GM12873 (cell line): ENCODE measurements around the gene ZNF138.

Source experiments
- TF ChIP-seq, protein P1 (sequence below): IDR thresholded peaks from 2 replicates; pipeline ENCODE4 v1.5.1; 2012; ENCODE audit warnings: low read depth, mild to moderate bottlenecking, moderate library complexity, low read length, control low read depth; ENCODE audit not compliant: insufficient read depth; ENCODE audit errors: missing control alignments

The ZNF138 gene

DNA sequence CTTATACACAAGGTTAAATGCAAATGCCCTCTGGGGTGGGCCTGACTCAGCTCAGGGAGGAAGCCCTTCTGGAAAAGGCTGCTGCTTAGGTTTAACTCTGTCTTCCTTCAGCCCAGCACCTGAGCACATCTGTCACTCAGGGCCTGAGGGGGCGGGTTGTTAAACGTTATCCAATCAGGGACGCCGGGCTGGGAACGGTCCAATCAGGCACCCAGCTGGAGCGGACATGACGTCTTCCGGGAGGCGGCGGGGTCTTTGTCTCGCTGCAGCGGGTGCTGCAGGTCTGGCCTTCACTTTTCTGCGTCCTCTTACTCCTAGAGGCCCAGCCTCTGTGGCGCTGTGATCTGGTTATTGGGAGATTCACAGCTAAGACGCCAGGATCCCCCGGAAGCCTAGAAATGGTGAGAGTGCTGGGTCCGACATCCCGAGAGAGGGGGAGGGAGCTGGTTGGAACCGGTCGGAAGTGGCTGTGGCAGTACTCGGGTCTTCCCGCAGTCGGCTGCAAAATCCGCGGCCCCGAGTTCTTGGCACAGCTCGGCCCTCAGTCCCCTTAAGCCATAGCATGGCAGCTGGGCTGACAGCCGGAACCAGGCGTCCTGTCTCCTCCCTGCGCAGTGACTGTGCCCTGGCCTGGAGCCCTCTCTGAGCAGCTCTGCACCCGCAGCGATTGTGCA lies at the start of gene ZNF138:
Gene ZNF138 (plus strand): TSS at position 258 of the 674 bp plus-strand sequence. CDS start 141 bp downstream, at position 399.
- TF ChIP-seq, protein P1, sequence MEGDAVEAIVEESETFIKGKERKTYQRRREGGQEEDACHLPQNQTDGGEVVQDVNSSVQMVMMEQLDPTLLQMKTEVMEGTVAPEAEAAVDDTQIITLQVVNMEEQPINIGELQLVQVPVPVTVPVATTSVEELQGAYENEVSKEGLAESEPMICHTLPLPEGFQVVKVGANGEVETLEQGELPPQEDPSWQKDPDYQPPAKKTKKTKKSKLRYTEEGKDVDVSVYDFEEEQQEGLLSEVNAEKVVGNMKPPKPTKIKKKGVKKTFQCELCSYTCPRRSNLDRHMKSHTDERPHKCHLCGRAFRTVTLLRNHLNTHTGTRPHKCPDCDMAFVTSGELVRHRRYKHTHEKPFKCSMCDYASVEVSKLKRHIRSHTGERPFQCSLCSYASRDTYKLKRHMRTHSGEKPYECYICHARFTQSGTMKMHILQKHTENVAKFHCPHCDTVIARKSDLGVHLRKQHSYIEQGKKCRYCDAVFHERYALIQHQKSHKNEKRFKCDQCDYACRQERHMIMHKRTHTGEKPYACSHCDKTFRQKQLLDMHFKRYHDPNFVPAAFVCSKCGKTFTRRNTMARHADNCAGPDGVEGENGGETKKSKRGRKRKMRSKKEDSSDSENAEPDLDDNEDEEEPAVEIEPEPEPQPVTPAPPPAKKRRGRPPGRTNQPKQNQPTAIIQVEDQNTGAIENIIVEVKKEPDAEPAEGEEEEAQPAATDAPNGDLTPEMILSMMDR = no peak

GRCh38 chr7:64744680-64745079 lies 49.5 kb upstream of the ZNF138 start:
- TF ChIP-seq, protein P1 = no peak

DNA sequence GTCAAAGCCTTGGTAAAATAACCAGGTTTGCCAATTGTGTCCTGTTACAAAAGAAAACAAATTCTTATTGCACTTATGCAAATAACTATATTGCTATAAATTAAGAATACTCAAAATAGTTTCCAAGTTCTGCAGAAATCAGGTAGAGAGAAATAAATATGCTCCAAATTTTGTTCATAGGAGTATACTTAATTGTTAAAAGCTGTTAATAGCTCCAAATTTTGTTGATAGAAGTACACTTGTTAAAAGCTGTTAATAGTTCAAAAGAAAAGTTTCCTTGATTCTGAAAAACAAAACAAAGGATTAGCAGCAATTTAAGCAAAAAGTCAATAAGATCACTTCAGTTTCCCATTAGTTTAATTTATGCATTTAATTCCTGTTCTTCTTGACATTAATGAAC lies 46.4 kb upstream of the ZNF138 start:
- TF ChIP-seq, protein P1 = no peak

DNA sequence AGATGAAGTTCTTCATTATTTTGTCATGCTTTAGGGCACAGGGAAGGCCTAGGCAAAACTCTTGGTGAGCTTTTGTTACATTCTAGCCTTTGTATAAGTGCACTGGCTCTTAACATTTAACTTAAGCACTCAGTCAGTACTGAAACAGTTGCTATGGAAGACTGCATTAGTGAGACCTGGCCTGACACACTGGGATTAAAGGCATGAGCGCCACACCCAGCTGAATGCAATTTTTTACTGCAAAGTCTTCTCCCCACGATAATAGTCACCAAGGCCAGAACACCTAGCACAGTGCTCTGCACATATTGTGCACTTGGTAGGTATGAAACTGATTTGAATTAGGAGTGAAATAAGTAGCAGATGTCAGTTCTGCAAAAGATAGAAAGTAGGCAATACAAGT lies 41.2 kb upstream of the ZNF138 start:
- TF ChIP-seq, protein P1 = no peak

DNA sequence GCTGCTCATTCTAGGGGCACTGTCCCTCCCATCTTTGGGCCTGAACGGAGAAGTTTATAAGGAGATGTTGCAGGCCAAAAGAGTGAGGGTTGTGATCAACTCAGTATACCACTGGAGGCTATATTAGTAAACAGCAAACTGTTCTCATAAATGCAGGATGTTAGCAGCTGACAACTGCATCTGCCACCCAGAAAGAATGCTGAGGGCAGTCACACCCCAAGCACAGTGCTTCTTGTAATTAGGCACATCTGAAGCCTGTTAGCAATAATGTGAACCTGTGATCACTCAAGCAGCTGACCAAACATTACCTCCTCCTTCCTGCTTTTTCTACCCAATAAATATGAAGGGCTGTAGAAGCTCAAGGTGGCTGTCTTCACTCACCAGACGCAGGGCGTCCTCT lies 38.4 kb upstream of the ZNF138 start:
- TF ChIP-seq, protein P1 = no peak

DNA sequence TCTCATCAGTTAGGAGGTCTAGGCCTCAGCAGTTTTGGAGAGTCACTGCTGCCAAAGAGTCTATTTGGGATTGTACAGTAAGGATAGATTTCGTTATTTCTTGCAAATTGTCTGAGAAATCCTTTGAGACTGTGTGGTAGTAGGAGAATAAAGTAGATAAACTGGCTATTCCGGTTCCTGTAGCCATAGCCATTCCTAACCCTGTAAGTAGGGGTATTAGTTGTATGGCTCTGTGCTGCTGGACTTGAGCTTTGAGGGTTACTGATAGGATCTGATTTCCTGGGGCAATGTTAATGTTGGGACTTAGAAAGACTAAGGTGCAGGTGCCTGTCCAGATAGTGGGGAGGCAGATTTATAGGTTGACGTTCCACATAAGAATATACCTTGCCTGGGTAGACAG lies 36.1 kb upstream of the ZNF138 start:
- TF ChIP-seq, protein P1 = no peak

- TF ChIP-seq, protein P1 = no peak
Measured at GRCh38 chr7:64768824-64769223, 25.4 kb upstream of the ZNF138 start.
